Measurements from ENCODE around the gene GPR62.

DNA sequence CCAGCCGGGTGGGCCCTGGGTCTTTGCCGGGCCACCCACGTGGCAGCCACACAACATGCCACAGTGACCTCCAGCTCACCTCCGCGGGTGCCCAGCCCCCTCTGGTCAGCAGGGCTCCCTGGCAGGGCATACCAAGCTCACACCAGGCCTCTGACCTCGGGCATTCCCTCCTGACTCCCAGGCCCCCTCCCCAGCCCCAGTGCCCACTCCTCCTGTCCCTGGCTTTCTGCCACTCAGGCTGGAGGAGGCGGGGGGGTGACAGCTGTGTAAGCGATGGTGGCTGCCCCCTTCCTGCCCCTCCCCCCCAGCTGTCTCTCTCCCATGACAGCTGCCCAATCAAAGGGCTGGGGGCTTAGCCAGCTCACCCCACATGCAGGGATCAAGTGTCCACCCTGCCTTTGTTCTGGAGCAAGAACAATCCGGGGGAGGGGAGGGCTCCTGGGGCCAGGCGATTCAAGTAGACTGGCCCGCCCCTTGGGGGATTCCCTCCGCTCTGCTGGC, 8.8 kb downstream of the GPR62 start:
- TF ChIP-seq EZH2phosphoT487 (IDR thresholded peaks at IDR 0.05; ENCODE audit: insufficient read depth, low read depth): no peak
- no peak for TF ChIP-seq EZH2 (IDR thresholded peaks at IDR 0.05; ENCODE audit: insufficient read depth, poor library complexity, severe bottlenecking)

Measured in GM23248 (cell line).